Tibial artery (tissue), 4 donors: ENCODE results near the gene MGRN1.

Source experiments
- DNase-seq, 2 donors: peaks; one replicate each; pipeline ENCODE4 v3.0.0-alpha.2; 2019
- H3K27ac ChIP-seq, 2 donors: fragments of 200-600 bp; sonication (generic) in 1 of 2; 1 replicate in 1 of 2; 2 replicates in 1 of 2; pipeline ENCODE4 v1.5.1; 2018 to 2019; ENCODE audit warnings: mild to moderate bottlenecking in 1 of 2
- H3K27me3 ChIP-seq, 2 donors: fragments of 200-600 bp; sonication (generic) in 1 of 2; one replicate each; pipeline versions ENCODE4 v1.5.1 to v1.6.0; 2016 to 2019
- H3K36me3 ChIP-seq, 3 donors: fragments of 200-600 bp; sonication (generic) in 2 of 3; one replicate each; pipeline ENCODE4 v1.5.1; 2016 to 2019; ENCODE audit warnings: mild to moderate bottlenecking in 2 of 3
- H3K4me1 ChIP-seq, 4 donors: fragments of 200-600 bp; sonication (generic) in 2 of 4; 1 replicate in 3 of 4; 2 replicates in 1 of 4; pipeline ENCODE4 v1.5.1; 2016 to 2019
- H3K4me3 ChIP-seq, 2 donors: fragments of 200-600 bp; sonication (generic) in 1 of 2; 1 replicate in 1 of 2; 2 replicates in 1 of 2; pipeline ENCODE4 v1.5.1; 2018 to 2019; ENCODE audit warnings: mild to moderate bottlenecking in 2 of 2
- H3K9me3 ChIP-seq, 3 donors: fragments of 200-600 bp; sonication (generic) in 1 of 3; one replicate each; pipeline ENCODE4 v1.5.1; 2016 to 2019
- CTCF ChIP-seq, 2 experiments: fragments of 200-600 bp in 1 of 2; fragments of 450-650 bp in 1 of 2; IDR thresholded peaks; one replicate each; pipeline ENCODE4 v1.5.1; 2017 to 2019; ENCODE audit warnings: antibody characterized with exemption in 2 of 2, mild to moderate bottlenecking in 1 of 2, moderate library complexity in 1 of 2
- intact Hi-C: fragments of 100-400 bp; cut with DNase I; formaldehyde crosslinking; loops from one replicate; pipeline ENCODE4 v1.15.0; 2023; ENCODE audit warnings: low total_unique reads

MGRN1 gene

GRCh38 chr16:4613636-4614570 lies 10.7 kb upstream of the MGRN1 start:
- Histone ChIP-seq H3K36me3 (peaks cover 11 to 16% (median 13%) of the 10 kb centered on the region in 3 donors), H3K27ac (peak overlapping the region; percentile 96 to 99), H3K27me3 (no peaks in the 10 kb centered on the region), H3K4me3 (peak overlapping the region; percentile 65 to 79), H3K9me3 (no peaks in the 10 kb centered on the region), H3K4me1 (peaks cover 0 to 72% (median 62%) of the 10 kb centered on the region in 4 donors)
- intact Hi-C loops = loop anchor here (10.0 kb wide), 1 partner anchor 139 kb away; the partner anchor contains the start of genes HMOX2 and NMRAL1
- TF ChIP-seq CTCF (IDR thresholded peaks at IDR 0.05) = no peak
- DNase-seq = peak in 1 of 2 donors; percentile 71

- peaks cover 0 to 75% (median 62%) of the 10 kb centered on the region in 4 donors for H3K4me1 ChIP-seq
- peaks cover 3 to 7% (median 4%) of the 10 kb centered on the region in 3 donors for H3K36me3 ChIP-seq
- peak; percentile 88 to 92 for DNase-seq
- no peaks in the 10 kb centered on the region for H3K9me3 ChIP-seq
- peak within 1 kb of the TSS; percentile 96 to 99 for H3K27ac ChIP-seq
- intact Hi-C loops = loop anchor here (10.0 kb wide), 1 partner anchor 140 kb away; the partner anchor contains the start of genes HMOX2 and NMRAL1
- H3K27me3 ChIP-seq = no peaks in the 10 kb centered on the region
- TF ChIP-seq CTCF (IDR thresholded peaks at IDR 0.05) = peak in 1 of 2 experiments; percentile 9
- H3K4me3 ChIP-seq = peak within 1 kb of the TSS; percentile 65 to 79
Measured at GRCh38 chr16:4614571-4615383, 9.8 kb upstream of the MGRN1 start, which contains the start of gene UBALD1. TSS of gene UBALD1 (minus strand) at chr16:4614888. CDS start at chr16:4614797, 91 bp downstream.

DNA sequence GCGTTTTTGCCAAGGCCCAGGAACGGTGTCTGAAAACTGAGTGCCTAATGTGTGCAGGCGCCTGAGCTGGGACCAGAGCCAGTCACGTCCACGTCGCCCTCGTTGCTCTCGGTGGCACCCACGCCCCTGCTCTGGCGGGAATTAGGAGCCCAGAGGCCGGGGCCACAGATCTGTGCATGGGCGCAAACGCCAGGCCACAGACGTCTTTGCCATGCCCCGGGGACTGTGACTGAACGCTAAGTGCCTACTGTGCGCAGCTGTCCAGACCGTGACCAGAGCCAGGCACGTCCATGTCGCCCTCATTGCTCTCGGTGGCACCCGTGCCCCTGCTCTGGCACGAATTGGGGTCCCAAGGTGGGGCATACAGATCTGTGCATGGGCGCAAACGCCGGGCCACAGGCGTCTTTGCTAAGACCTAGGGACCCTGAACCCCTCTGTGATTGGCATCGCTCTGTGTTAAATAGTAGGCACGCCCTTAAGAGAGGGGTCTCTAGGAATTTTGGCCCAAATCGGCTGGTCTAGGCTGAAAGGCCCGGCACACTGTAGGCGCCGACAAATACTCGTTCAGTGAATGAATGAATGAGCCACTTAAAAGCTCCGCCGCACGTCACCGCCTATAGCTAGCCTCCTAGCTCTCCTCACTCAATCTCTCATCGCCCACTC lies 9.1 kb upstream of the MGRN1 start:
- no peak for DNase-seq
- Histone ChIP-seq H3K27me3 (no peaks in the 10 kb centered on the region), H3K4me1 (peaks cover 0 to 72% (median 60%) of the 10 kb centered on the region in 4 donors), H3K36me3 (no peaks in the 10 kb centered on the region), H3K9me3 (no peaks in the 10 kb centered on the region), H3K4me3 (peak overlapping the region; percentile 65 to 79), H3K27ac (peak overlapping the region; percentile 96 to 99)
- no peak for TF ChIP-seq CTCF (IDR thresholded peaks at IDR 0.05)
- intact Hi-C loops = loop anchor here (10.0 kb wide), 1 partner anchor 141 kb away; the partner anchor contains the start of genes HMOX2 and NMRAL1

- peak in 1 of 2 experiments; percentile 15 for TF ChIP-seq CTCF (IDR thresholded peaks at IDR 0.05)
- intact Hi-C loops = loop anchor here (10.0 kb wide), 1 partner anchor 141 kb away; the partner anchor contains the start of genes HMOX2 and NMRAL1
- peaks cover 0 to 66% (median 55%) of the 10 kb centered on the region in 4 donors for H3K4me1 ChIP-seq
Measured at GRCh38 chr16:4616047-4616811, 8.4 kb upstream of the MGRN1 start.

More at GRCh38 chr16:4616047-4616811, 8.4 kb upstream of the MGRN1 start:
- peak; percentile 100 for DNase-seq
- Histone ChIP-seq H3K27me3 (no peaks in the 10 kb centered on the region), H3K36me3 (no peaks in the 10 kb centered on the region), H3K4me3 (peak overlapping the region; percentile 72 to 79), H3K27ac (peak overlapping the region; percentile 96 to 99), H3K9me3 (no peaks in the 10 kb centered on the region)
